GM18867 (cell line): Measurements from ENCODE around the gene TMEM134.

Experiments
- ATAC-seq: cut with Tn5 transposase; IDR thresholded peaks from one replicate; pipeline ENCODE4 v1.9.1; 2021; ENCODE audit warnings: mild to moderate bottlenecking, moderate library complexity; ENCODE audit not compliant: unreplicated experiment

TMEM134 gene

DNA sequence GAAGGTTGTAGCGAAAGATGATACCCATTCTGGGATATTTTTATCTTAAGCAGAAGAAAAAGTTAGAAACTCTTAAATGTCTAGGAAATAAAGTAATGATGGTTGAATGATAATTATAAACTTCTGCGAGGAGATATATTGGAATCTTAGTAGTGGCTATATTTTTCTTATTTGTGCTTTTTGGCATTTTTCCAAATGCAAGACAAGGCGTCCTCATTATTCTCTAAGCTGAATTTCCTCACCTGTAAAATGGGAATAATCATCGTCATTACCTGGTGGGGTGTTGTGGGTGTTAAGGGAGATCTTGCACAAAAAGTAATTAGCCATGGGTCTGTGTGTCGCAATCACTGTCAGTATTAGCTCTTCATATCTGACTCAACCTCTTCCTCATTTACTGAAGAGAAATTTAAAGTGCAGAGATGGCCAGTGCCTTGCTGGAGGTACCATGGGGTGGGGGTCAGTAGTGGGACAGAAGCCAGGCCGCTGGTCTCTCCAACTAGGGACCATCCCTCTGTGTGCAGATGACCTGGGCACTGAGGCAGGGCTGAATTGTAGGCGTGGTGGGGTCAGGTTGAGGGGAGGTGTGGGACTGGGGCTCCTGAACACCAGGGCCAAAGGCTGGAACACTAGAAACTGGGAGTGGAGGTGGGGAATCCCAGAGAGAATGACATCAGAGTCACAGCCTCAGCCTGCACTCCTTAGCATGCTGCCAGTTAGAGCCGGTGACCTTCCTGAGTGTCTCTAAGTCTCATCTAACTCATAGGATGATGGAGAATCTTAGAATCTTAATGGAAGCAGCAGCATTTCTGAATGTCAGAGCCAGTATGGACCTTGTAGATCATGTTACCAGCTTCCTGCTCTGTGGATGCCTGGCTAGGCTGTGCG is 32.0 kb upstream of the TMEM134 start:
- ATAC-seq: no peak

DNA sequence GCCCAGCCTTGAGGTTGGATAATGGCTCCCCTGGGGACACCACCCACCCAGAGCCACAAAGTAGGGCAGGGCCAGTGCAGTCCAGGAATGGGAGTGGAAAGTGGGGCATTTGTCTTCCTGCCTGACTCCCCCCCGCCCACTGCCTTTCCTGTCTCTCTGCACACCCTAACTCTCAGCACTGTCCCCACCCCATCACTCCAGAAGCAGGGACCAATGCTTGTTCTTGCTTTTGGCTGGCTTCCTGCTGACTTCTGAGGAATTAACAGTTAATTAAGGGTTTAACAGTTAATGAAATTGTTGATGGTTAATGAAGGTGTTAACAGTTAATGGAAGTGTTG is 31.4 kb upstream of the TMEM134 start:
- no peak for ATAC-seq

DNA sequence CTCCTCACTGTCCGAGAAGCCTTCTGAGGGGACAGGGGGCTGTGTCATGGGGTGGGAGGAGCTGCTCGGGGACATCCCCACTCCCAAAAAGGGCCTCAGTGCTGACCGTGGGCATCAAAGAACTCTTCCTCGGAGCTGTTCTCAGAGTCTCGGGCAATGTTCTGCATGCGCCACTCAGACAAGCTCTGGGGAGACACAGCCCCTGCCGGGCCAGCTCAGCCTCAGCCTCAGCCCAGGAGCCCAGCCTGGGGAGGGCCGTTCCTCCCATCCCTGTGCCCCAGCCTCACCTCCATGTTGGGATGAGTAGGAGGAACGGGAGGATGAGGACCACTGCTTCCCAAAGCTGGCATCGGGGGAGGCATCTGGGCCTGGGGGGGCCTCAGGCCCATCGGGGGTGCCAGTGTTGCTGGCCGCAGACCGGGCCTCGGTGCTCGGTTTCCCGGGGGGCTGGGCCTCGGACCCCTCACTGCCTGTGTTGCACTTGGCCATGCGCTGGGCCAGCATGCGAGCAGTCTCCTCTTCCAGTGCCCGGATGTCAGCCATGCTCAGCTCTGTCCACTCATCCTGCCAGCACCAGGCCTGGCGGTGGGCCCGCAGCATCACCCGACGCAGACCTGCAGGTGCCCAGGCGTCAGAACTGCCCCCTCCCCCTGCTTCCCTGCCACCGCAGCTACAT is 30.9 kb upstream of the TMEM134 start:
- no peak for ATAC-seq

DNA sequence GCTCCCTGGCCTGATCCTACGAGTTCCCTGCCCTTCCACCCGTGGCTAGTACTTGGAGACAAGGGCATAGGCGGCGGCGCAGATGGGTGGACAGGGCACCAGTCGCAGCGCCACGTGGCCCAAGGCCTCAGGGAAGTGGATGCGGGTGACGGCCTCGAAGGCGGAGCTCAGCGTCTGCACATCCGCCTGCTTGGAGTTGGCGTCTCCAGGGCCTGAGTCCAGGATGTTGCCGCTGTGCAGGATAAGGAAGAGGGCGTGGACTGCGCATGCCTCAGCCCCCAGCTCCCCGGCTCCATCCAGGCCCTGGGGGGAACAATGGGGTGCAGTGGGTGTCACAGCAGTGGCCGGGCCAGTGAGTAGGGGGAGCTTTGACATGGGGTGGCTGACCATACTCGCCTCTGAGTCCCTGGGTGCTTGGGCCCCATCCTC is 29.5 kb upstream of the TMEM134 start:
- ATAC-seq: no peak

DNA sequence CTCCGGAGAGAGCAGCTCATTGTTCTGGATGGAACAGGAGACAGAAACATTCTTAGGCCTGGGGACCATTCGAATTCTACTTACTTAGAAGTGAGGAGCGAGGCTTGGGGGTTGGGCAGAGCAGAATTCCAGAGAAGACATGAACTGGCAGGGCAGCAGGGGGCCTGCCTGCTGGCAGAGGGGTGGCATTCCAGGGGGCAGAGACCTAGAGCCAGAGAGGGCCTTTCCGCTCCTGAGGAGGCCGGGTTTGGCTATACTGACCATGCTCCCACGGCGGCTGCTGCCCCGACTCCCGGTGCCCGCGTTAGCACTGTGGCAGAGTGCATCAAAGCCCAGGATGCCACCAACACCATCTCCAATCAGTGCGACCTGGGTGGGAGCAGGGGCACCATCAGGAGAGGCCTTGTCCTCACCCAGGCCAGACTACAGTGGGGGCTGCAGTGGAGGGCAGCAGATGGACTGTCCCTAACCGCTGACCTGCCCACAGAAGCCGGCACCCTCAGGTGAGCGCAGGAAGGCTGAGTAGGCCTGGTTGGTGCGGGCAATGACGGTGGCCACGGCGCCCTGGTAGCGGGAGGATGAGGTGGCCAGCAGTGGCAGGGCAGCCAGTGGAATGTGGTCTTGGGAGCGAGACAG is 28.7 kb upstream of the TMEM134 start:
- no peak for ATAC-seq

DNA sequence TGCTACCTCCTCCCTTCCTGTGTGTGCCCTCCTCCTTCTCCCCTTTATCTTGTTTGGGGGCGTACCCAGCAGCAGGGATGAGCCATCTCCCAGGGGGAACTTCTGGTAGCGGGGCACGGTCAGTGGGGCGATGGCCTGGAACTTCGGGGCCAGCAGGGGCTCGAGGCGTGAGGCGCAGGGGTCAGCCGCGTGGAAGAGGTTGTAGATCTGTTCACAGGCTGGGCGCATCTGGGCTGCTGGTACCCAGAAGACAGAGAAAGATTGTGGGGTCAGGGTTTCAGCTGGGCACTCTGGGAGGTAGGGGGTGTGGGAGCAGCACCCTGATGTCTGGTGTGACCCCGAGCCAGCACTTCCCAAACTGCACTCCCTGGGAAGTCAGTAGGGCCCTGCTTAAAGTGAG is 27.1 kb upstream of the TMEM134 start:
- ATAC-seq: no peak

DNA sequence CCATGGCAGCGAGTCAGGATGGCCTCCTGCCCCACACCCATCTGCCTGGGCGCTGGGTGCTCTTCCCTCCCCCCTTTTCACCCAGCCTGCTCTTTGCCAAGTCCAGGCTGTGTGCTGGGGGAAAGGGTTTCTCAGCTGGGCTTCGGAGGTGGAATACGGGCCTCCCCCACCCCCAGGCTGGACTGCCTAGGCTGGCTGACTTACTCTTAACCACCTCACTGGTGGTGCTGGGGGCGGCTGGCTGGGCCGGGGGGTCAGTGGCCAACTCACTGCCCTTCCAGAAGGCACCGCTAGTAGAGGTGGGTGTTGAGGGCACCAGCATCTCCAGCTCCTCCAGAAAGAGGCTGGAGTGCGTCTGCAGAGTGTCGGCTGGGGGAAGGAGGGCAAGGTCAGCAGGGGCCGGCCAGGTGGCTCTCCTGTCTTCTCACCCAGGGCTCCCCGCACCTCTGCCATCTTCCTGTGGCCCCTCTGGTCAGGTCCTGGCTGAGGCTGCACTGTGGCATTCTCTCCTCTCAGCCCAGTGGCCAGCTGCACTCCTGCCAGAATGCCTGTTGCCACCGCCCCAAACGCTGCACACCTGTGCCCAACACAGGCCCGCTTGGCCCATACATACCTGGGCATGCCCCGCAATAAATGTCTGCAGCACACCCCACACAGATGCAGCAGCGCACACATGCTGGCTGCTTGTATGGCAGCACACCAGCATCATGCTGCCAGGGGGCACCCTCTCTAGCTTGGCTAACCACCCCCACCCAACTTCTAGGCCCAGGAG is 26.4 kb upstream of the TMEM134 start:
- no peak for ATAC-seq

DNA sequence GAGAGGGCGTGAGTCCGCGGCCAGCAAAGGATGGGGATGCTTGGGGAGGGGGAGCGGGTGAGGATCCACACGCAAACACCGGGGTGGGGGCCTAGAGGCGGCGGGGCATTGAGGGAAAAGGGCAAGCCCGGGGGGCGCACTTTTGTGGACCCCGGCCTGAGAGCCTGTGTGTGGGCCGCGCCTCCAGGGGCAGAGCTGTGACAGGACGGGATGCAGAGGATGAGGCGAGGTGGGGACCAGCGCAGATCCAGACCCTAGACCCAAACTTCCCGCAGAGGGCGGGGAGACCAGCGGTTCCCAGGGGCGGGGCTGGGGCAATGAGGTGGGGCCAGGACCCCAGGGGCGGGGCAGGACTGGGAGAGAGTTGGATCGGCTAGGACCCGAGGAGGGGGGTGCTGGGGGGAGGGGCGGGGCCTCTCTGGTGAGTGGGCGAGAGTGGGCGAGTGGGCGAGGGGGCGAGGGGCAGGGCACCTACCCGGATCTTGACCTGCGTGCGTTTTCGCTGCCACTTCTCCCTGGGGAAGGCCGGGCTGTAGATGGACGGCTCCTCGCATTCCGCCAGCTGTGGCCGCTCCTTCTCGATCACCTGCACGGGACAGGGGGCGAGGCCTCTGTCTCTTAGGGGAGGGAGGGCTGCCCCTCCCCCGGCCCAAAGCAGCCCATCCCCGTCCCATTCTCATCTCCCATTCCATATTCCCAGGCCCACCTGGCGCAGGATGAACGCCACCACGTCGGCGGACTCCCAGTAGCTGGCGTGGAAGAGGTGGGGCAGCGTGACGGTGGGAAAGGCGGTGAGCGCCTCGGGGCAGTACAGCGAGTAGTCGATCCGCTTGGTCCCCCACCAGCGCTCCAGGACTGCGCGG is 25.6 kb upstream of the TMEM134 start:
- ATAC-seq: no peak

DNA sequence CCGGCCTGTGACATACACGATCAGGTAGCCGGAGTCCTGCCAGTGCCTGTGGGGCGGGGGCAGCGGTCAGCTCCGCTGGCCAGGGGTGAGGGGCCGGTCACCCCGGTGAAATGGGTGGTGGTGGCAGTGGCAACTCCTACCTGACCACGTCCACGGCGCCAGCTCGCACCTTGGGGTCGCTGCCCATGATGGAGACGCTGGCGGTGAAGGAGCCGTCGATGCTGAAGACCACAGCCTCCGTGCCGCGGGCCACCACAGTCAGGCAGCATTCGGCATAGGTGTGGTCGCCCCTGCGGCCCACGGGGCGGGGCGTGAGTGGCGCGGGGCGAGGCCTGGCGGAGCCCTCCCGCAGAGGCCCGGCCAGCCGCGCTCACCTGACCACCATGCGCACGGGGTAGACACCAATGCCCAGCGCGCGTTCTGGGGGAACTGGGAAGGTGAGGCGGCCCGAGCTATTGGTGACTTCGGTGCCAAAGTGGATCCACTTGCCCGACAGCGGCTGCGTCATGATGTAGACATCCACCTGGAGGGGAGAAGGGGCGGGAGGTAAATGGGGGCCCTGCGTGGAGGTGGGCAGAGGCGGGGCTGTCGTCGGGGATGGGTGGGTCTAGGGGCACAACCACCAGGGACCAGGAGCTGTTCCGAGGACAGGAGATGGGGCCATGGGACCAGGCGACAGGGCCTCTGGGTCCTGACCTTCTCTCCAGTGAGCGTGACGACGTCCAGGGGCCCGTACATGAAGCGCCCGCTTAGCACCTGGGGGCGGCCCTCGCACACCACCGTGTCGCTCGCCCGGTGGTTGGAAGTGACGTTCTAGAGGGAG is 24.7 kb upstream of the TMEM134 start:
- ATAC-seq: no peak

DNA sequence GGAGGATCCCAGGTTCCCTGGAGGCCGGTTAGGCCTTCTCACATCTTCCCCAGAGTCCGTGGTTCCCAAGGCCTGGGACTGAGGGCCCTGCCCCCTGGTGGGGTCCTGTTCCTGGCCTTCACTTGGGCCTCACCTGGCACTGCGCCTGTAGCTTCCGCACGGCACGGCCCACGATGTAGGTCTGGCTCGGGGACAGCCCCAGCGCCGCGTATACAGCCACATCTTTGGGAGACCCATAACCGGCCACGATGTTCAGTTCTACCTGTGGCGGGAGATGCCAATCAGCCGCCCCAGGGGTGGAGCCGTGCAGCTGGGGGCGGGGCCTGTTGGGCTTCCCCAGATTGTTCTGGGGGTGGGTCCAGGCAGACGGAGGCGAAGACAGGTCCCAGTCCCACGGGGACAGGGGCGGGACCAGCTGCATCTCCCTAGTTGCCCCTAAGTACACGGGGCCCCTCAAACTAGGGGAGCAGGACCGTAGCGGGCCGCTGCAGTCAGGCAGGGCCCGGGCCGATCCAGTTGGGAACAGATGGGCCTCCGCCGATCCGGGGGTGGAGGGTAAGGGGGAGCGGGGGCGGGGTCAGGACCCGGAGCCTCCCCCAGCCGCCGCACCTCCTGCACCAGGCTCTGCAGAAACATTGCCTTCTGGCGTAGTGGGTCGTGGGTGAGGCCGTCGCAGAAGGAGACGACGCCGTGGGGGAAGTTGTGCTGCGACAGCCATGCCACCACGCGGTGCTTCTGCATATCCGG is 23.9 kb upstream of the TMEM134 start:
- no peak for ATAC-seq

DNA sequence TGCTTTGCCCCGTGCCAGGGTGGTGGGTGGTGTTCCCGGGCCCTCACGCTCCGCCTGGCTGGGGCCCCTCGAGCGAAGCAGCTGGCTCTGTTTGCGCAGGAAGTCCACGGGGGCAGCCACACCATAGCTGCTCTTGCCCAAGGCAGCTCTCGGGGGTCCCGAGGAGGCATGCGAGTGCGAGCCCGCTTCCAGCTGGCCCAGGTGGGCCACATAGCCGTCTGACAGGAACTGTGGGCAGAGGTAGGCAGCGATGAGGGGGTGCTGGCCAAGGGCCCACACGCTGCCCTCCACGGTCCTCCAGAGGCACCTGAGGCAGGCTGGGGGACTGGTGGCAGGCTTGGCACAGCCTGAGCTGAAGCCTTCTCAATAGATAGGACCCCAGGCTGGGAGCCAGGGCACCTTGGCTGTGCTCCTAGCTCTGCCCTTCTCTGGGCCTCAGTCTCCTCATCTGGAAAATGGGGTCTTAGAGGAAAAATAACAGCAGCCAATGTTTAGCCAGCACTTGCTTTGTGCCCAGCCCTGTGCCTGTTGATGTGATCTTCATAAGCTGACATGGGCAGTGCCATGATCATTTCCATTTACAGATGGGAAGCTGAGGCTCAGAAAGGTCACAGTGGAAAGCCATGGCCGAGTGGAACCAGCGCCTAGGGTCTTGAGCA is 23.1 kb upstream of the TMEM134 start:
- ATAC-seq: no peak

DNA sequence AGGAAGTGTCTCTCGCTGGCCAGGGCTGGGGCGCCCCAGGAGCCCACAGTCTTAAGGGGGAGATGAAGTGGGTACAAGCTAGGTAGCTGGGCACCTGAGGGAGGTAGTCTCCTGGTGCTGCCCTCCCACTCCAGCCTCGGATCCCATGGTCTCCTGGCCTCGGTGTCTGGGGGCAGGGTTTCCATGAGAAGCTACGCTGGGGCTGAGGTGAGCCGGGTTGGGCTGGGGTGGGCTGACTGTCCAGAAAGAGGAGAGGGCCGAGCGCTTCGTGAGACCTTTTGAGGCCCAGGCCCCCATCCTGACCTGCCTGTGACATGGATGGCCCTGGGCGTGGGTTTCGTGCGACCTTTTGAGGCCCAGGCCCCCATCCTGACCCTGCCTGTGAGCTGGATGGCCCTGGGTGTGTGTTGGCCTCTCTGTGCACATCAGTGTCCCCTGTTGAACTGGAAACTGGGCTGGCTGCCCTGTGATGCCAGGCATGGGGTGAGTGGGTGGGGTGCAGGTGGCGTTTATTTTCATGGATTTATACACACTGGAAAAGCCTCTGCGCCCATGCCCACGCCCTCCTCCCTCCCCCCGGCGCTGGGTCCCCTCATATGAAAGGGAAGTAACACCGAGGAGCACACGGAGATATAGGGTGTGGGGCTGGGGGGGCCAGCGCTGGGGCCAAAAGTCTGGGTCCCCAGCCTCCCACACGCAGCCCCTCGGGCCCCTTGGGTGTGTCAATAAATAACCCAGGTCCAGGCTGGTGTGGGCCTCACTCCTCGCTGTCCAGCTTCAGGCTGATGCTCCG is 22.4 kb upstream of the TMEM134 start:
- ATAC-seq: no peak

DNA sequence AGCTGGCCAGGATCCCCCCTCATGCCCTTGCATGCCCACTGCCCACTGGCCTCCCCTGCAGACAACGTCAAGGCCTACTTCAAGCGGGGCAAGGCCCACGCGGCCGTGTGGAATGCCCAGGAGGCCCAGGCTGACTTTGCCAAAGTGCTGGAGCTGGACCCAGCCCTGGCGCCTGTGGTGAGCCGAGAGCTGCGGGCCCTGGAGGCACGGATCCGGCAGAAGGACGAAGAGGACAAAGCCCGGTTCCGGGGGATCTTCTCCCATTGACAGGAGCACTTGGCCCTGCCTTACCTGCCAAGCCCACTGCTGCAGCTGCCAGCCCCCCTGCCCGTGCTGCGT is 21.6 kb upstream of the TMEM134 start:
- ATAC-seq: no peak

DNA sequence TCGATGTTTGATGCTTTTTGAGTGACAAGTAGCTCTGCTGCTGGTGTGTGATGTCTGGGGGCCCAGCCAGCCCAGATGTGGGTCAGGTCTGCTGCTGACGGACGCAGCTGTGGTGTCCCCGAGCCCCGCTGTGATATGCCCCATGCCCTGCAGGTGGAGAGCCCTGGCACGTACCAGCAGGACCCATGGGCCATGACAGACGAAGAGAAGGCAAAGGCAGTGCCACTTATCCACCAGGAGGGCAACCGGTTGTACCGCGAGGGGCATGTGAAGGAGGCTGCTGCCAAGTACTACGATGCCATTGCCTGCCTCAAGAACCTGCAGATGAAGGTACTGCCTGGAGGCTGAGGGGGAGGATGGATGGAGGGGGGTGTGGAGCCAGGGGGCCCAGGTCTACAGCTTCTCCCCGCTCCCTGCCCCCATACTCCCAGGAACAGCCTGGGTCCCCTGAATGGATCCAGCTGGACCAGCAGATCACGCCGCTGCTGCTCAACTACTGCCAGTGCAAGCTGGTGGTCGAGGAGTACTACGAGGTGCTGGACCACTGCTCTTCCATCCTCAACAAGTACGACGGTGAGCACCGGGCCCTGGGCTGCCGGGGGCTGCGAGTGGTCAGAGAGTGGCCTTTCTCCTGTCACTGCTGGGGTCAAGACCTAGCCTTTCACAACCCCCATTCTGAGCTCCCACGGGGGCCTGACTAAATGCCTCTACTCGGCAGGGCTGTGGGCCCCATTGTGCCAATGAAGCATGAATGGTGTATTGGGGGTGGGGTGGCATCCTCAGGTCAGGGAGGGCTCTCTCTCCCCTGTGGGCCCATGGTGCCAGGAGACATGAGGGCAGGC is 21.1 kb upstream of the TMEM134 start:
- no peak for ATAC-seq

DNA sequence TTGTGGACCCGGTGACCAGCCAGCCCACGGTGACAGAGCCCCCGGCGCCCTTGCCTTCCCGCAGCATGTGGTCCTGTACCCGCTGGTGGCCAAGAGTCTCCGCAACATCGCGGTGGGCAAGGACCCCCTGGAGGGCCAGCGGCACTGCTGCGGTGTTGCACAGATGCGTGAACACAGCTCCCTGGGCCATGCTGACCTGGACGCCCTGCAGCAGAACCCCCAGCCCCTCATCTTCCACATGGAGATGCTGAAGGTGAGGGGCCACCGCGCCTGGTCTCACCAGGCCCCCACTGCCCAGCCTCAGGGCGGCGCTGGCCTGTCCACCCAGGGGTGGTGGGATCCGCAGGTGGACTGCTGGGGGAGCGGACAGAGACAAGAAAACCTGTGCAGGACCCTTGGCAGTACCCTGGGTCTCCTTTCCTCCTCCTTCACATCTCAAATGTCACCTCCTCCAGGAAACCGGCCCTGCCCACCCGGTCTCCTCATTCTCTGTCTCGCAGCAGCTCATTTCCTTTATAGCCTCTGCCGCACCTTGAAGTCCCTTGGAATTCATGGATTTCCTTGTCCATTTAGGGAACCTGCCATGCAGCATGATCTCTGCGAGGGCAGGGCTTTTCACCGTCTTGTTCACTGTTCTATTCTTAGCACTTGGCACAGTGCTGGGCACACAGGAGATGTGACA is 20.3 kb upstream of the TMEM134 start:
- no peak for ATAC-seq
